ENCODE measurements around the gene MINPP1. TPM values are rescaled to one million over a fixed set of nuclear protein-coding genes. Genes with fewer than 3 reads are reported as not detected.
"Not testable (repeated sequence)": the region's sequence is repeated elsewhere in the genome, so short reads cannot be mapped to it uniquely, and the experiment has no call there.

Gene MINPP1, protein sequence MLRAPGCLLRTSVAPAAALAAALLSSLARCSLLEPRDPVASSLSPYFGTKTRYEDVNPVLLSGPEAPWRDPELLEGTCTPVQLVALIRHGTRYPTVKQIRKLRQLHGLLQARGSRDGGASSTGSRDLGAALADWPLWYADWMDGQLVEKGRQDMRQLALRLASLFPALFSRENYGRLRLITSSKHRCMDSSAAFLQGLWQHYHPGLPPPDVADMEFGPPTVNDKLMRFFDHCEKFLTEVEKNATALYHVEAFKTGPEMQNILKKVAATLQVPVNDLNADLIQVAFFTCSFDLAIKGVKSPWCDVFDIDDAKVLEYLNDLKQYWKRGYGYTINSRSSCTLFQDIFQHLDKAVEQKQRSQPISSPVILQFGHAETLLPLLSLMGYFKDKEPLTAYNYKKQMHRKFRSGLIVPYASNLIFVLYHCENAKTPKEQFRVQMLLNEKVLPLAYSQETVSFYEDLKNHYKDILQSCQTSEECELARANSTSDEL
- 1 to 10 TPM; 3.6 to 5.8 (median 5.4) TPM for total RNA-seq
- 9.6 TPM for total RNA-seq (2013)

GRCh38 chr10:87504640-87505365 lies at the start of gene MINPP1:
TSS of gene MINPP1 (plus strand) at chr10:87504893. CDS start at chr10:87504916, 23 bp downstream.
- peak; percentile 81 to 88 (median 81) for ATAC-seq
- peak within 1 kb of the TSS; percentile 49 for H3K27ac ChIP-seq (ENCODE audit: low read length)
- H3K27ac Mint-ChIP-seq, result peak within 1 kb of the TSS; percentile 42 to 88
- H3K27me3 ChIP-seq (ENCODE audit: control insufficient read depth, insufficient read depth, low read length), result peaks cover 3% of the 10 kb centered on the region
- peak; percentile 53 to 73 for DNase-seq
- peak within 1 kb of the TSS; percentile 89 for H3K4me3 ChIP-seq (ENCODE audit: low read length)
- no peaks in the 10 kb centered on the region for H3K36me3 ChIP-seq (ENCODE audit: control insufficient read depth, insufficient read depth, low read length)
- intact Hi-C loops (cut with micrococcal nuclease), result no loop called here
- peak within 1 kb of the TSS; percentile 86 for H3K4me3 Mint-ChIP-seq
- TF ChIP-seq, protein P1, sequence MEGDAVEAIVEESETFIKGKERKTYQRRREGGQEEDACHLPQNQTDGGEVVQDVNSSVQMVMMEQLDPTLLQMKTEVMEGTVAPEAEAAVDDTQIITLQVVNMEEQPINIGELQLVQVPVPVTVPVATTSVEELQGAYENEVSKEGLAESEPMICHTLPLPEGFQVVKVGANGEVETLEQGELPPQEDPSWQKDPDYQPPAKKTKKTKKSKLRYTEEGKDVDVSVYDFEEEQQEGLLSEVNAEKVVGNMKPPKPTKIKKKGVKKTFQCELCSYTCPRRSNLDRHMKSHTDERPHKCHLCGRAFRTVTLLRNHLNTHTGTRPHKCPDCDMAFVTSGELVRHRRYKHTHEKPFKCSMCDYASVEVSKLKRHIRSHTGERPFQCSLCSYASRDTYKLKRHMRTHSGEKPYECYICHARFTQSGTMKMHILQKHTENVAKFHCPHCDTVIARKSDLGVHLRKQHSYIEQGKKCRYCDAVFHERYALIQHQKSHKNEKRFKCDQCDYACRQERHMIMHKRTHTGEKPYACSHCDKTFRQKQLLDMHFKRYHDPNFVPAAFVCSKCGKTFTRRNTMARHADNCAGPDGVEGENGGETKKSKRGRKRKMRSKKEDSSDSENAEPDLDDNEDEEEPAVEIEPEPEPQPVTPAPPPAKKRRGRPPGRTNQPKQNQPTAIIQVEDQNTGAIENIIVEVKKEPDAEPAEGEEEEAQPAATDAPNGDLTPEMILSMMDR (IDR thresholded peaks at IDR 0.05), result no peak
- peaks cover 6% of the 10 kb centered on the region for H3K36me3 Mint-ChIP-seq
- no peaks in the 10 kb centered on the region for H3K9me3 Mint-ChIP-seq
- H3K4me1 ChIP-seq (ENCODE audit: control insufficient read depth, insufficient read depth, low read length), result peaks cover 13% of the 10 kb centered on the region
- WGBS (ENCODE audit: insufficient coverage), result under 1% methylated on average over 74 of the region's 74 CpGs
- peaks cover 14 to 19% of the 10 kb centered on the region in 2 donors for H3K4me1 Mint-ChIP-seq
- no peaks in the 10 kb centered on the region for H3K9me3 ChIP-seq (ENCODE audit: control insufficient read depth, insufficient read depth, low read length)
- peaks cover 10 to 18% of the 10 kb centered on the region in 2 donors for H3K27me3 Mint-ChIP-seq (ENCODE audit: low read depth in 2 of 2)

DNA sequence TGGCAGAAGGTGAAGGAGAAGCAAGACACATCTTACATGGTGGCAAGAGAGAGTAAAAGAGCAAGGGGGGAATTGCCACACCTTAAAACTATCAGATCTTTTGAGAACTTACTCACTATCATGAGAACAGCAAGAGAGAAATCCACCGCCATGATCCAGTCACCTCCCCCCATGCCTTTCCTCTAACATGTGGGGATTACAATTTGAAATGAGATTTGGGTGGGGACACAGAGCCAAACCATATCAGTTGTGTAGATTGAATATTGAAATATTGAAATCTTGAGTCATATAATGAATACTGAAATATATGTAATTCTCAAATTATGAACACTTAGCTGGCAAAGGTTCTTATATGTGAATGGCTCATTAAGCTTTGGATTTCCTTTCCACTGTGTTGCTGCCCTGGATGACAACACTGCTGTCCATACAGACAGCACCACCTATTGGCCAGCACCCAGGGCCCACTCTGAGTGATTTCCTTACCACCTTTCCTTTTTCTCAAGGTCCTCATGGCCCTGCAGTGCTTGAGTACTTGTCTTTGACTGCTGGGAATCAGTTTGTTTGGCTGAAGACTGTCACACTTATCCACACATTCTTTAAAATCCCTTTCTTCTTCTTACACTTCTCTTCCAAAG lies 48.0 kb upstream of the MINPP1 start:
- peak in 2 of 3 donors; percentile 31 to 73 for ATAC-seq
- H3K4me3 Mint-ChIP-seq; H3K4me1 ChIP-seq (ENCODE audit: control insufficient read depth, insufficient read depth, low read length); DNase-seq; H3K4me1 Mint-ChIP-seq; H3K9me3 Mint-ChIP-seq; H3K4me3 ChIP-seq (ENCODE audit: low read length); H3K36me3 Mint-ChIP-seq; H3K9me3 ChIP-seq (ENCODE audit: control insufficient read depth, insufficient read depth, low read length); intact Hi-C loops (cut with micrococcal nuclease); H3K27me3 ChIP-seq (ENCODE audit: control insufficient read depth, insufficient read depth, low read length); H3K27ac Mint-ChIP-seq; H3K27ac ChIP-seq (ENCODE audit: low read length); H3K36me3 ChIP-seq (ENCODE audit: control insufficient read depth, insufficient read depth, low read length); H3K27me3 Mint-ChIP-seq (ENCODE audit: low read depth in 2 of 2): not testable (repeated sequence)
- no CpG with 5 or more reads among the region's 1 CpG for whole genome bisulfite sequencing (ENCODE audit: insufficient coverage)

- H3K4me3 ChIP-seq (ENCODE audit: low read length); H3K27ac Mint-ChIP-seq; H3K9me3 ChIP-seq (ENCODE audit: control insufficient read depth, insufficient read depth, low read length); H3K4me3 Mint-ChIP-seq; H3K36me3 Mint-ChIP-seq; H3K27me3 Mint-ChIP-seq (ENCODE audit: low read depth in 2 of 2); H3K9me3 Mint-ChIP-seq; H3K4me1 ChIP-seq (ENCODE audit: control insufficient read depth, insufficient read depth, low read length); intact Hi-C loops (cut with micrococcal nuclease); H3K36me3 ChIP-seq (ENCODE audit: control insufficient read depth, insufficient read depth, low read length); DNase-seq; H3K27me3 ChIP-seq (ENCODE audit: control insufficient read depth, insufficient read depth, low read length); H3K4me1 Mint-ChIP-seq; ATAC-seq; H3K27ac ChIP-seq (ENCODE audit: low read length): not testable (repeated sequence)
- no CpG with 5 or more reads among the region's 2 CpGs for WGBS (ENCODE audit: insufficient coverage)
Observed at GRCh38 chr10:87461751-87462150, 42.9 kb upstream of the MINPP1 start.

DNA sequence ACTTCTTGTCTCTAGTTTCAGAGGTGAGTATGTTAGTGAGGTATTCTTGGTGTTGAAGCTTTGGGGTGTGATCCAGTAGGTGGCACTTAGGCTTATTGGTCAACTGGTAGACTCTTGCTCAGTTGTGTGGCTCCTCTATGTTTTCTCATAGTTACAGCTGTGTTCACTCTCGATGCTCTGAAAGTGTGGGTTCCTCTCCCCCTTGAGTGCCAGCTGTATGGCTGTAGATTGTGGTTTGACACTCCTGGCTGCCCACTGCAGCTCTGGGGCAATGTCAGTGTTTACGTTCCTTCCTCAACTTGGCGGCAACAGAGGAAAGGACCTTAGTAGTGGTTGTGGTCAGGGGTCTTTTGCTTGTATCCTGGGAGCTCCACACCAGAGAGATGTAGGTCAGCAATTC lies 37.8 kb upstream of the MINPP1 start:
- H3K4me3 ChIP-seq (ENCODE audit: low read length); DNase-seq; H3K4me1 Mint-ChIP-seq; H3K9me3 ChIP-seq (ENCODE audit: control insufficient read depth, insufficient read depth, low read length); H3K27ac Mint-ChIP-seq; H3K36me3 Mint-ChIP-seq; H3K27me3 Mint-ChIP-seq (ENCODE audit: low read depth in 2 of 2); H3K4me3 Mint-ChIP-seq; H3K4me1 ChIP-seq (ENCODE audit: control insufficient read depth, insufficient read depth, low read length); H3K36me3 ChIP-seq (ENCODE audit: control insufficient read depth, insufficient read depth, low read length); H3K9me3 Mint-ChIP-seq; intact Hi-C loops (cut with micrococcal nuclease); H3K27ac ChIP-seq (ENCODE audit: low read length); H3K27me3 ChIP-seq (ENCODE audit: control insufficient read depth, insufficient read depth, low read length): not testable (repeated sequence)
- ATAC-seq, result peak in 2 of 3 donors; percentile 60 to 75
- WGBS (ENCODE audit: insufficient coverage), result 0% methylated on average over 1 of the region's 3 CpGs

GRCh38 chr10:87488733-87489132 lies 16.0 kb upstream of the MINPP1 start:
- H3K9me3 ChIP-seq (ENCODE audit: control insufficient read depth, insufficient read depth, low read length); H3K36me3 Mint-ChIP-seq; ATAC-seq; H3K9me3 Mint-ChIP-seq; H3K4me1 Mint-ChIP-seq; H3K27ac Mint-ChIP-seq; H3K36me3 ChIP-seq (ENCODE audit: control insufficient read depth, insufficient read depth, low read length); H3K27me3 ChIP-seq (ENCODE audit: control insufficient read depth, insufficient read depth, low read length); H3K4me3 Mint-ChIP-seq; H3K27ac ChIP-seq (ENCODE audit: low read length); intact Hi-C loops (cut with micrococcal nuclease); H3K27me3 Mint-ChIP-seq (ENCODE audit: low read depth in 2 of 2); H3K4me1 ChIP-seq (ENCODE audit: control insufficient read depth, insufficient read depth, low read length); DNase-seq; H3K4me3 ChIP-seq (ENCODE audit: low read length): not testable (repeated sequence)
- no CpG with 5 or more reads among the region's 1 CpG for WGBS (ENCODE audit: insufficient coverage)

DNA sequence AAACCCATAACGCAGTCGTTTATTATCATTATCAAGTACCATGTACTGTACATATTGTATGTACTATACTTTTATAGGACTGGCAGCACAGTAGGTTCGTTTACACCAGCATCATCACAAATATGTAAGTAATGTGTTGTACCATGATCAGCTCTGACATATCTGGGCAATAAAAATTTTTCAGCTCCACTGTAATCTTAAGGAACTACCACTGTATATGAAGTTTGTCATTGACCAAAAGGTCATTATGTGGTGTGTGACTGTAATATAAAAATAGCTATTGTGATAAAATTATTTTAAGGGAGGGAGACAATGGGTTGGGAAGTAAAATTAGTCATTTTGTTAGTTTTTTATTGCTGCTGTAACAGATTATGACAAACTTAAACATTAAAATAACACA lies 14.4 kb upstream of the MINPP1 start:
- H3K27ac Mint-ChIP-seq; DNase-seq; H3K36me3 ChIP-seq (ENCODE audit: control insufficient read depth, insufficient read depth, low read length); intact Hi-C loops (cut with micrococcal nuclease); H3K4me1 Mint-ChIP-seq; H3K27me3 Mint-ChIP-seq (ENCODE audit: low read depth in 2 of 2); H3K4me3 ChIP-seq (ENCODE audit: low read length); ATAC-seq; H3K4me1 ChIP-seq (ENCODE audit: control insufficient read depth, insufficient read depth, low read length); H3K9me3 Mint-ChIP-seq; H3K27ac ChIP-seq (ENCODE audit: low read length); H3K4me3 Mint-ChIP-seq; H3K9me3 ChIP-seq (ENCODE audit: control insufficient read depth, insufficient read depth, low read length); H3K27me3 ChIP-seq (ENCODE audit: control insufficient read depth, insufficient read depth, low read length); H3K36me3 Mint-ChIP-seq: not testable (repeated sequence)
- WGBS (ENCODE audit: insufficient coverage), result no CpG with 5 or more reads among the region's 3 CpGs

DNA sequence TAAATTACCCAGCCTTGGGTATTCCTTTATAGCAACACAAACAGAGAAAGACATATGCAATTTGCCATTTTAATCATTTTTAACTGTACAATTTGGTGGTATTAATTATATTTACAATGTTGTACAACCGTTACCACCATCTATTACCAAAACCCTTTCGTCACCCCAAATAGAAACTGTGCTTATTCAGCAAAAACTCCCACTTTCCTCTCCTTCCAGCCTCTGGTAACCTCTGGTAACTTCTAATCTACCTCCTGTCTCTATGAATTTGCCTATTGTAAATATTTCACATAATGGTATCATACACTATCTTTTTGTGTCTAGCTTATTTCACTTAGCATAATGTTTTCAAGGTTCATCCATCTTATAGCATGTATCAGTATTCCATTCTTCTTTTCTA lies 12.2 kb upstream of the MINPP1 start:
- WGBS (ENCODE audit: insufficient coverage), result 100% methylated on average over 1 of the region's 2 CpGs
- H3K4me3 ChIP-seq (ENCODE audit: low read length); H3K4me3 Mint-ChIP-seq; H3K27ac Mint-ChIP-seq; intact Hi-C loops (cut with micrococcal nuclease); DNase-seq; H3K4me1 ChIP-seq (ENCODE audit: control insufficient read depth, insufficient read depth, low read length); H3K27me3 ChIP-seq (ENCODE audit: control insufficient read depth, insufficient read depth, low read length); H3K9me3 ChIP-seq (ENCODE audit: control insufficient read depth, insufficient read depth, low read length); H3K9me3 Mint-ChIP-seq; H3K4me1 Mint-ChIP-seq; H3K36me3 ChIP-seq (ENCODE audit: control insufficient read depth, insufficient read depth, low read length); H3K36me3 Mint-ChIP-seq; H3K27ac ChIP-seq (ENCODE audit: low read length); ATAC-seq: not testable (repeated sequence)
- peaks cover 7 to 12% of the 10 kb centered on the region in 2 donors for H3K27me3 Mint-ChIP-seq (ENCODE audit: low read depth in 2 of 2)

Measured in natural killer cell (primary cell).